ENCODE measurements around the gene RMC1.
"Not testable (repeated sequence)": the region's sequence is repeated elsewhere in the genome, so short reads cannot be mapped to it uniquely, and the experiment has no call there.

RMC1 gene

DNA sequence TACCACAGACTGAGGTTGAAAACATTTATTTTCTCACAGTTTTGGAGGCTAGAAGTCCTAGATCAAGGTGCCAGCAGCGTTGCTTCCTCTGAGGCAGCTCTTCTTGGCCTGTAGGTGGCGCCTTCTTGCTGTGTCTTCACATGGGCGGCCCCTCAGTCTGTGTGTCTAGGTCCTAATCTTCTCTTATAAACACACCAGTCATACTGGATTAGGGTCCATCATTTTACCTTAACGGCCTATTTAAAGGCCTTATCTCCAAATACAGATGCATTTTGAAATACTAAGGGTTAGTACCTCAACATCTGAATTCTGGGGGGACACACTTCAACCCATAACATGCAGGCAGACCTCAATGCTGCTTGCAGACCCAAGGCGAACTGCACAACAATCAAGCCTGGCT is 4.4 kb upstream of the RMC1 start:
- peak; percentile 67 to 76 for DNase-seq

- no peak for DNase-seq
Observed at GRCh38 chr18:23499291-23499781, 4.0 kb upstream of the RMC1 start.

DNA sequence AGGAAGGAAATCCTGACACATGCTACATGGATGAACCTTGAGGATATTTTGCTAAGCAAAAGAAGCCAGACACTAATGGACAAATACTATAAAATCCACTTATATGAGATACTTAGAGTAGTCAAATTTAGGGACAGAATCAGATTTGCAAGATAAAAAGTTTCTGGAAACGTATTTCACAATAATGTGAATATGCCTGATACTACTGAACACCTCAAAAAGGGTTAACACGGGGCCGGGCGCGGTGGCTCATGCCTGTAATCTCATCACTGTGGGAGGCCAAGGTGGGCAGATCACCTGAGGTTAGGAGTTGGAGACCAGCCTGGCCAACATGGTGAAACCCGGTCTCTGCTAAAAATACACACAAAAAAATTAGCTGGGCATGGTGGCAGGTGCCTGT is 1.7 kb upstream of the RMC1 start:
- DNase-seq, result no peak

GRCh38 chr18:23502516-23503037 is 734 bp upstream of the RMC1 start:
- no peak for DNase-seq

DNA sequence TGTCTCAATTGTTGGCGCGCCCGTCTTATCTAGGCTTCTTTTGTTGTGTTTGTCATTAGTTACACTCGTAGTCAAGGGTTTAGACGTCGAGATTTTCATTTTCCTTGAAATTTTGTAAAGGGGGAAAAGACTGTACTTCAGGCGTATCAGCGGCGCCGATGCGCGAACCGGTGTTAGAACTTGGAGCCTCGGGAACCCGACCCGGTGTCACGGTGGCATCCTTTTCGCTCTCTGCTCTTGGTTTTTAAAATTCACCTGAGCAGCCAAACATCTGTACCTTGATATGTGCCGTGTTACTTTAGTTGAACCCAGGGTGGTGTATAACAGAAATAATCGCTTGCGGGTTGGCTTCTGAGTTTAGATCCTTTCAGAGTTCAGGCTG is 643 bp downstream of the RMC1 start:
- DNase-seq, result peak in 1 of 2 donors; percentile 20

DNA sequence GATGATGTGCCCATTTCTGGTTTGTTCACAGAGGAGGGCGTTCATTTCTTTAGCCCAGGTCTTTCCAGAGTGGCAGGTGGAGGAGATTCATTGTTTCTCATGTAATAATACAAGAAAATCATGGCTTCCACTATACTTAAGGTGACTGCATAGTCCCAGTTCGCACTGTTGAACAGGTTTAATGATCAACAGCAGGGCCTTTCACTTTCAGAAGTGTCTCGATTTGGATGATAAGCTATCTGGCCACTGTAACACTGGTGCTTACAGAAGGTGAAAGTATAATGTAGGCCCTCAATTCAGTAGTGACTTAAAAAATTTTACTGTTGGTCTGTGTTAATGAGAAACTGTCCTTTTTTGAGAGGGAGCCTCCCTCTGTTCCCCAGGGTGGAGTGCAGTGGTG is 1.4 kb downstream of the RMC1 start:
- DNase-seq, result no peak

DNA sequence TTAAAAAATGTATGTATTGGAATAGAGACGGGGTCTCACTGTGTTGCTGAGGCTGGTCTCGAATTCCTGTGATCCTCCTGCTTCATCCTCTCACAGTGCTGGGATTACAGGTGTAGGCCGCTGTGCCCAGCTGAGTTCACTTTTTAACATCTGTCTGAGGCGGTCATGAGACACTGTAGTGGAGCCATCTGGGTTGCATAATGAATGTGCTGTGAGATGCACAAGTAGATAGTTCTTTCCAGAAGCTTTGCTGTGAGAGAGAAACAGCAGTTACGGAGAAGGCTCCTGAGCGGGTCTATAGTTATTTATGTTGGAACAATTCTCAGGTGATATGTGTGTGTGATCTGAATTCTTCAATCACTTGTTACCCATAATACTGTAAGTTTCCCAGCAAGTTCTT is 3.1 kb downstream of the RMC1 start:
- no peak for DNase-seq

DNA sequence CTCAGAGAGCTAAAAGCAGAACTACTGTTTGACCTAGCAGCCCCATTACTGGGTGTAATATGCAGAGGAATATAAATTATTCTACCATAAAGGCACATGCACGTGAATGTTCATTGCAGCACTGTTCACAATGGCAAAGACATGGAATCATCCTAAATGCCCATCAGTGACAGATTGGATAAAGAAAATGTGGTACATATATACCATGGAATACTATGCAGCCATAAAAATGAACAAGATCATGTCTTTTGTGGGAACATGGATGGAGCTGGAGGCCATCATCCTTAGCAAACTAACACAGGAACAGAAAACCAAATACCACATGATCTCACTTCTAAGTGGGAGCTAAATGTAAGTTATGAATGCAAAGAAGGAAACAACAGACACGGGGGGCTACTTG is 7.6 kb downstream of the RMC1 start:
- DNase-seq, result not testable (repeated sequence)

DNA sequence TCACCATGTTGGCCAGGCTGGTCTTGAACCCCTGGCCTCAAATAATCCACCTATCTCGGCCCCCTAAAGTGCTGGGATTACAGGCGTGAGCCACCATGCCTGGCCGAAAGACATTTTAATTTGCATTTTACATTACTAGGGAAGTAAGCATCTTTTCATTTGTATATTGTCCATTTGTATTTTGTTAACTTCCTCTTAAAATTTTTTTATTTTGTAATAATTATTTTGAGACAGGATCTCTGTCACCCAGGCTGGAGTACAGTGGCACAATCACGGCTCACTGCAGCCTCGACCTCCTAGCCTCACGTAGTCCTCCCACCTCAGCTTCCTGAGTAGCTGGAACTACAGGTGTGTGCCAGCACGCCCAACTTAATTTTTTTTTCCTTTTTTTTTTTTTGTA is 8.9 kb downstream of the RMC1 start:
- DNase-seq, result not testable (repeated sequence)

DNA sequence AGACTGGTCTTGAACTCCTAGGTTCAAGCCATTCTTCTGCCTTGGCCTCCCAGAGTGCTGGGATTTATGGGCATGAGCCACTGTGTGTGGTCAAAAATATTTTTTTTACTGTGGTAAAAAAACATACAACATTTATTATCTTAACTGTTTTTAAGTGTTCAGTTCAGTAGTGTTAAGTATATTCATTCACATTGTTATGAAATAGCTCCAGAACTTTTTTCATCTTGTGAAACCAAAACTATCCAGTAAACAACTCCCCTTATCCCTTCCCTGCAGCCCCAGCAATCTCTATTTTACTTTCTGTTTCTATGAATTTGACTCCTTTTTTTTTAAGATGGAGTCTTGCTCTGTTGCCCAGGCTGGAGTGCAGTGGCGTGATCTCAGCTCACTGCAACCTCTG is 9.3 kb downstream of the RMC1 start:
- no peak for DNase-seq

DNA sequence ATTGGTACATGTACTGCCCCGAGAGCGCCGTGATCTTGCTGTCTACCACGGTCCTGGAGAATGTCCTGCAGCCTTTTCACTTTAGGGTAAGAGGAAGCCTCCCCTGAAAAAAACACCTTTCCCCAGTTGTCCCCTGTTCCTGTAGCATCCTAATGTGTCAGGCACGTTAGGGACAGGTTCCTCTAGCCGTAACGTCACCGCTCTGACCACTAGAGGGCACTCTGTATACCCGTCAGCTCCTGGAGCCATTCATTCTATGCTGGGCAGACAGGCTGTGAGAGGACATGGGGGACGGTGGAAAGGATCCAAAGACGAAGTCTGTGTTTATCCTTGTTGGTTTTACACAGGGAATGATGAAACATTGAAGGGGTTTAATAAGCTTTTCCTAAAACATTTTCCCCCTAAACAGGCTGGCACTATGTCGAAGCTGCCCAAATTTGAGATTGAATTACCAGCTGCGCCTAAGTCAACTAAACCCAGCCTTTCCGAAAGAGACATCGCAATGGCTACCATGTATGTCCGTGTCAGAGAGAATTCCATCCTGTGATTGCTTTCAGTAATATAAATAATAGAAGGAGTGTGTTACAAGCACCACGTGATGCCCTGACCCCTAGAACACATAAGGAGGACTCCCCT is 12.7 kb downstream of the RMC1 start:
- peak; percentile 76 to 77 for DNase-seq

DNA sequence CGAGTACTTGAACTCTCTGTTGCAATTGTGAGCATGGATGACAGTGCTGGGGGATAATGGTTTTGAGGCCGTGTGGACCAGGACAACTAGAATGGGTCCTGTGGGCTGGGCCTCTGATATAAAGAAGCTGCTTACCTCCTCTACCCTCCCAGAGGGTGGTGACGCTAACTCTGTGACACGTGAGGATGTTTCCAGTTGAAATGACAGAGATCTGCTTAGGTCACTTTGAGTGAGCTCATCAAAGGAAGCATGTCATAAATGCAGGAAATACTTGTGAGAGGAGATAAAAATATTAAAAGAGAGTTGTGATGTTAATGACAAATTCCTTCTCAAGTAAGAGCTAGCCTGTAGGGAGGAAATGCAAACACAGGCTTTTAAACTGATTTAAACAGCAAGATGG is 16.4 kb downstream of the RMC1 start:
- DNase-seq, result no peak

- no peak for DNase-seq
Observed at GRCh38 chr18:23521271-23521670, 18.0 kb downstream of the RMC1 start.

DNA sequence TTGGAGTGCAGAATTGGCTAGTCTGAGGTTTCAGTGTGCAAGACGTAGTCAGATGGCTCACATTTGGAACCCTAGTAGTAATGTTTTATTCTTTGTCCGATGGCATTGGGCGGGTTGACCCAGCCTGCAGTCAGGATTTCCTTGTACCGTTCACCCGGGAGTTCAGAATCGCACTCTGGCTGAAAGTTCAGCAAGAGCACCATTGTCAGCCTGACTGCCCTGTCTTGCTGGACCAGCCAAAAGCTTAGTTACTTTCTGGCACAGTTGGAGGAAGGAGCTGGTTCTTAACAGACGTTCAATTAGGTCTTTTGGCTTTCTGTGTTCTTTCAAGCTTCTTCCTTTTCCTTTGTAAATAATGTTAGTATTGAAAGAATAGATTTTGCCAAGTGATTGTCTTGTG is 18.6 kb downstream of the RMC1 start:
- DNase-seq, result no peak

DNA sequence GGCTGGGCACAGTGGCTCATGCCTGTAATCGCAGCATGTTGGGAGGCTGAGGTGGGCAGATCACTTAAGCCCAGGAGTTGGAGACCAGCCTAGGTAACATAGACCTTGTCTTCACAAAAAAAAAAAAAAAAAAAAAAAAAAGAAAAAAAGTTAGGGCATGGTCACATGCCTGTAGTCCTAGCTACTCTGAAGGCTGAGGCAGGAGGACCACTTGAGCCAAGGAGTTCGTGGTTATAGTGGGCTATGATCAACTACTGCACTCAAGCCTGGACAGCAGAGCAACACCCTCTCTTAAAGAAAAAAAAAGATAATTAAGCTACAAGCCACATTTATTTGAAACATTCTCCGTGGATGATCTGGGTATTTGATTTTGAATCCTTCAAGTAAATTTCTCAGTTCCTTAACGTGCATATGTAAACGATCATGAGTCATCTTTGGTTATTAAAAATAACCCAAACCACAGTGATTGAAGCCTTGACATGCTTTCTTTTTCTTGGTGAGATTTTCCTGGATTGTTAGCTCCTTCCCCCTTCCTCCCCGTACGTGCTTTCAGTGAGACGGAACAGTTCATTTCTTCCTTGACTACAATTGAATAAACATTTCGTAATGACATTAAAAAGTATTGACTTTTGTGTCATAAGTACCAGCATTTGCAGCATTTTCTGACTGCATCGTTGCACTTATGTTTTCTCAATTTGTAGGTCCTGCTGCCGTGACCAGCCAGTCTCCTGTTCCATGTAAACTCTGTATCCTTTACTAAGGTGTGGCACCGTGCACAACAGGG is 20.3 kb downstream of the RMC1 start:
- DNase-seq, result no peak

- no peak for DNase-seq
Observed at GRCh38 chr18:23524213-23524707, 20.9 kb downstream of the RMC1 start.

DNA sequence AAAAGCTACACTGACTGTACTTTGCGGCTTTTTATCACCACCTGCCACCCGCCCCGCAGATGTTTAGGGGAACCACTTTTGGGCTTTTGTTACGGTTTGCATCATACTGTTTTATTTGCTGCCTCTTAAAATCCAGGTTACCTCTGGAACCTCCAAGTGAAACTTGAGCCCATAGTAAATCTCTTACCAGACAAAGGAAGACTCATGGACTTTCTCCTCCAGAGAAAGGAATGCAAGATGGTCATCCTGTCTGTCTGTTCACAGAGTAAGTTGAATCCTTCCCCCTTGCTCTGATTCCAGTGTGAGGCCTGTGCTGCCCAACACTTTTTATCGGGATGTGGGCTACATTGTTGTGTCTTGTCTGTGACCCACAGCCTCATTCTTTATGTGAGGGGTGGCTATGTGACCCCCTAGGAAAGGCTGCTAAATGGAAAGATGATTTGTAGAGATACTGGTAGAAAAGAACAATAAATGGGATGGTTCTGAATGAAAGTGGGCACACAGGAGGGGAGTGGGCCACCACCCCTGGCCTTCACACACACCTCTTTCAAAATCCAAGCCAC is 23.3 kb downstream of the RMC1 start:
- DNase-seq, result no peak

GRCh38 chr18:23528580-23529472 is 25.5 kb downstream of the RMC1 start:
- no peak for DNase-seq

DNA sequence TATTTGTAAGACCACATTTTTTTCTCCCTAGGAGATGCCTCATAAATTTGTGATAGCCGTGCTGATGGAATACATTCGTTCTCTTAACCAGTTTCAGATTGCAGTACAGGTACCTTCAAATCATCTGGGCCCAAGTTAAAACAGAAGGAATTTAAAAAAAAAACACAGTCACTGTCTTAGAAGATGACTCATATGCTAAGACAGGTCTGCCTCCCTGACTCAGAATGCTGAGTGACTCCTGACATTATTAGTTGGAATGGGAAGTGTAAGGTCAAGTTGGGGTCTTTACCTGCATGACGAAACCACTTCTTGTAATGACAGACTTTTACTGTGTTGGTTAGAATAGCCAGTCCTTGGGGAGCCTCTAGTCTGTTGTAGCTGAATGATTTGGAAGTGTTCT is 26.3 kb downstream of the RMC1 start:
- no peak for DNase-seq

DNA sequence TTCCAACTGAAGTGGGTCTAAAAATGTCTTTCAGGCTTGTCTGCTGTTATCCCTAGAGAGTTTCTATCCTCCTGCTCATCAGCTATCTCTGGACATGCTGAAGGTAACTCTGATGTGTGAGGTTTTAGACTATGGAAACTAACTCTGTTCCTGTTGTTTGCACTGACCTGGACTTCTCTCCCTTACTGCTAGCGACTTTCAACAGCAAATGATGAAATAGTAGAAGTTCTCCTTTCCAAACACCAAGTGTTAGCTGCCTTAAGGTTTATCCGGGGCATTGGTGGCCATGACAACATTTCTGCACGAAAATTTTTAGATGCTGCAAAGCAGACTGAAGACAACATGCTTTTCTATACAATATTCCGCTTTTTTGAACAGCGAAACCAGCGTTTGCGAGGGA is 26.9 kb downstream of the RMC1 start:
- DNase-seq, result no peak

DNA sequence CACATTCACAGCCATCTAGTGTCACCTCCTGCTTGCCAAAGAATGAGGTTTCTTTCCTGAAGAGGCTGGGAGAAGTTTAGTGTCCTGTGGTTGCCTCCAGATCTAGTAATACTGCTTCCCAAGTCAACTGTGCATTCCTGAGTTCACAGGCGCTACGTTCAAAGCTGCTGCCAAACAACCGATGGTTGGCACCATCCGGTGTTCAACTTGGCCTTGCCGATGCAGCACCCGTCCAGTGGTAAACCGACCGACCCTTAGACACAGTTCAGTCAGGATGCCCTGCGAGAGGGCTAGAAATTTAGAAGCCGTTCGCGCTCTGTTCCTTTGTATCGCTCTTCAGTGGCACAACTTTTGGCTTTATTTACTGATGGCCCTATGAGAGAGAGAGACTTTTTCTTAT is 28.6 kb downstream of the RMC1 start:
- no peak for DNase-seq

DNA sequence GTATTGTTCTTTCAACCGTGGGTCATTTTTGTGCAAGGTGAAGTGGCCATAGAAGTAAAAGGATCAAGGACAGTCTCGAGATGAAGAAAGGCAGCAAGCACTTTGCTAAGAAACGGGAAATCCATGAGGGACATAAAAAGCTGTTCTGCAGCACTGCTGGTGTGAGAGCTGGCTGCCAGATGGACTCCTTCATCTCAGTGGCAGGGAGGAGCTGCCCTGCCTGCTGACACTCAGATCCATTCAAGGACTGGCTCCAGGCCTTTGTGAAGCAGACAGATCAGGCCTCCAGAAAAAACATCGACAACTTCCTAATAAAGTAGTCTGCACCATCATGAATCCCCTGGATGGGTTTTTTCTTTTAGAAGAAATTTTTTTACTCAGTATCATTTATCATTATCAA is 29.5 kb downstream of the RMC1 start:
- no peak for DNase-seq

DNA sequence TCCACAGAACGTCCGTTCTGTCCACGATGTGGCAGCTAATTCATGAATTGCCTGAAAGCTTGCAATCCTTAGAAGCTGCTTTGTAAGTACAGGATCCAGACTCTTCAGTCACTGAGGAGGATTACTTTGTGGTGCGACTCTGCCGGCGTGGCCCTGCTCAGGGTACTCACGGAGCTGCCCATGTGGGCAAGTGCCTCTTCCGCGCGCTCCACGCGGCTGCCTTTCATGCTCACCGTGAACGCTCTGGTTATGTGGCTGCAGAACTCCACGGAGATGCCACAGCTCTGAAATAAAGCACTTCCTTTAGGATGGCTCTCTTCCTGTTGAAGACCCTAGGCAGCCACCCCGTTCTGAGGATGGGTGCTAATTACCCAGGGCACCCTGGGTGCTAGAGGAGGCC is 31.0 kb downstream of the RMC1 start:
- no peak for DNase-seq
